Right atrium auricular region (tissue), 2 donors: ENCODE measurements around the gene PRDM16. TPM values are rescaled to one million over a fixed set of nuclear protein-coding genes. Genes with fewer than 3 reads are reported as not detected.

ENCODE experiments used
- DNase-seq: peaks from one replicate; pipeline ENCODE4 v3.0.0-alpha.2; 2019; ENCODE audit warnings: low spot score
- H3K27ac ChIP-seq, 2 donors: fragments of 200-600 bp; sonication (generic); 1 replicate in 1 of 2; 2 replicates in 1 of 2; pipeline ENCODE4 v1.5.1; 2016 to 2019
- H3K27me3 ChIP-seq, 2 donors: fragments of 200-600 bp; sonication (generic); one replicate each; pipeline versions ENCODE4 v1.5.1 to v1.6.0; 2017 to 2019
- H3K36me3 ChIP-seq: fragments of 200-600 bp; sonication (generic); one replicate; pipeline ENCODE4 v1.5.1; 2016
- H3K4me1 ChIP-seq, 2 donors: fragments of 200-600 bp; sonication (generic); one replicate each; pipeline versions ENCODE4 v1.5.1 to v1.6.0; 2017 to 2019
- H3K4me3 ChIP-seq, 2 donors: fragments of 200-600 bp; sonication (generic); 1 replicate in 1 of 2; 2 replicates in 1 of 2; pipeline ENCODE4 v1.5.1; 2017 to 2019; ENCODE audit warnings: mild to moderate bottlenecking in 1 of 2, moderate library complexity in 1 of 2
- H3K9me3 ChIP-seq, 2 donors: fragments of 200-600 bp; sonication (generic); one replicate each; pipeline ENCODE4 v1.5.1; 2019
- CTCF ChIP-seq, 2 donors: fragments of 200-600 bp; sonication (generic); IDR thresholded peaks; one replicate each; pipeline ENCODE4 v1.5.1; 2019; ENCODE audit warnings: antibody characterized with exemption in 2 of 2
- total RNA-seq, 2 donors: library from RNA; depleted of rRNA; stranded (reverse); fragments of >200 nt; gene quantifications; one replicate each; pipeline ENCODE4 v1.1.0, GENCODE V29; 2016

Gene PRDM16
- total RNA-seq, 2 donors from 2014 or later: 0.22 to 3.3 TPM

- Histone ChIP-seq H3K27me3 (peaks cover 9 to 17% of the 10 kb centered on the region in 2 donors), H3K9me3 (no peaks in the 10 kb centered on the region), H3K4me3 (no peak overlapping the region), H3K27ac (no peak overlapping the region), H3K4me1 (peaks cover 0 to 19% of the 10 kb centered on the region in 2 donors), H3K36me3 (no peaks in the 10 kb centered on the region)
- DNase-seq: no peak
- no peak for TF ChIP-seq CTCF (IDR thresholded peaks at IDR 0.05)
Observed at GRCh38 chr1:3074800-3075199, 5.8 kb downstream of the PRDM16 start.

- DNase-seq: no peak
Observed at GRCh38 chr1:3075666-3076362, 6.8 kb downstream of the PRDM16 start.

DNA sequence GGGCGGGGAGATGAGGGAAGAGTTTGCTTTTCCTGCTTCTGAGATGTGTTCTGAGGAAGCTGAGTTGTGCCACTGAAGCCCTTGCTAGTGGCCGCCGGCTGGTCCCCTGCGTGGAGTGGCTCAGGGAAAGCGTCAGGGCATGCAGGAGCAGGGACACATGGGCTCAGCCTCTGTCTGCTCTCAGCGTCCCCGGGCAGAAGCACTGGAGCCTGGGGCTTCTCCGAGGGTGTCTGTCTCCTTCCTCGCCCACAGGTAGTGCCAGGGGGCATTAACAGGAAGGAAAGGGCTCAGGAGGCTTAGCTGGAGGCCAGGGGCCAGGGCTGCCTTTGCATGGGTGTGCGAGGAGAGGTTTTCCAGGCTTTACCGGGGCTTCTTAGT, 7.3 kb downstream of the PRDM16 start:
- TF ChIP-seq CTCF (IDR thresholded peaks at IDR 0.05): no peak
- Histone ChIP-seq H3K27me3 (peaks cover 9 to 17% of the 10 kb centered on the region in 2 donors), H3K36me3 (no peaks in the 10 kb centered on the region), H3K4me1 (peaks cover 0 to 10% of the 10 kb centered on the region in 2 donors), H3K9me3 (no peaks in the 10 kb centered on the region), H3K27ac (no peak overlapping the region), H3K4me3 (no peak overlapping the region)
- DNase-seq: no peak

More at GRCh38 chr1:3075666-3076362, 6.8 kb downstream of the PRDM16 start:
- TF ChIP-seq CTCF (IDR thresholded peaks at IDR 0.05): no peak
- Histone ChIP-seq H3K27ac (no peak overlapping the region), H3K9me3 (no peaks in the 10 kb centered on the region), H3K4me1 (peaks cover 0 to 15% of the 10 kb centered on the region in 2 donors), H3K27me3 (peaks cover 9 to 17% of the 10 kb centered on the region in 2 donors), H3K36me3 (no peaks in the 10 kb centered on the region), H3K4me3 (no peak overlapping the region)

GRCh38 chr1:3077081-3077480, 8.1 kb downstream of the PRDM16 start:
- no peaks in the 10 kb centered on the region for H3K9me3 ChIP-seq
- DNase-seq: no peak
- TF ChIP-seq CTCF (IDR thresholded peaks at IDR 0.05): no peak
- H3K36me3 ChIP-seq: no peaks in the 10 kb centered on the region
- no peak overlapping the region for H3K27ac ChIP-seq
- peaks cover 0 to 8% of the 10 kb centered on the region in 2 donors for H3K4me1 ChIP-seq
- no peak overlapping the region for H3K4me3 ChIP-seq
- H3K27me3 ChIP-seq: peaks cover 9 to 13% of the 10 kb centered on the region in 2 donors

- H3K27me3 ChIP-seq: peaks cover 4 to 8% of the 10 kb centered on the region in 2 donors
- H3K4me1 ChIP-seq: peaks cover 0 to 8% of the 10 kb centered on the region in 2 donors
- DNase-seq: no peak
- no peaks in the 10 kb centered on the region for H3K36me3 ChIP-seq
- no peak overlapping the region for H3K27ac ChIP-seq
- TF ChIP-seq CTCF (IDR thresholded peaks at IDR 0.05): no peak
- H3K9me3 ChIP-seq: no peaks in the 10 kb centered on the region
- no peak overlapping the region for H3K4me3 ChIP-seq
Observed at GRCh38 chr1:3077561-3077960, 8.6 kb downstream of the PRDM16 start.

- TF ChIP-seq CTCF (IDR thresholded peaks at IDR 0.05): no peak
- H3K4me1 ChIP-seq: peaks cover 0 to 6% of the 10 kb centered on the region in 2 donors
- H3K4me3 ChIP-seq: no peak overlapping the region
- no peaks in the 10 kb centered on the region for H3K9me3 ChIP-seq
- no peaks in the 10 kb centered on the region for H3K36me3 ChIP-seq
- H3K27ac ChIP-seq: no peak overlapping the region
- DNase-seq: no peak
- H3K27me3 ChIP-seq: peaks cover 0 to 3% of the 10 kb centered on the region in 2 donors
Observed at GRCh38 chr1:3078430-3078861, 9.4 kb downstream of the PRDM16 start.
